Measurements from ENCODE around the gene ERO1A.

DNA sequence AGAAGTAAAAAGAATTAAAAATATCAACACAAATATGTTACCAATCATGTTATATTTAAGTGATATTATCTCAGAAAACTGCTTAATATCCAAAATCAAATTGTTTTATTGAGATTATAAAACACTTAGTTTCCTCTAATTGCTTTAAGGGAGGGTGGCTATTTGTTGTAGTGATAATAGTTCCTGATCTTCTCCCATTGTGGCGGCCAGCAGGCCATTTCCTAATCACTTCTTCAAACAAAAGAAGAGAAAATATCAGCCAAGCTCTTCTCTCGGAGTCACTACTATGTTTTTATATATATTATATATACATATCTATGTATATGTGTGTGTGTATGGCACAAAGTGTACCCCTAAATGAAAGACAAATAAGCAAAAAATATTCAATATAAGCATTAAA lies 31.5 kb downstream of the ERO1A start:
- TF ChIP-seq, protein P1, sequence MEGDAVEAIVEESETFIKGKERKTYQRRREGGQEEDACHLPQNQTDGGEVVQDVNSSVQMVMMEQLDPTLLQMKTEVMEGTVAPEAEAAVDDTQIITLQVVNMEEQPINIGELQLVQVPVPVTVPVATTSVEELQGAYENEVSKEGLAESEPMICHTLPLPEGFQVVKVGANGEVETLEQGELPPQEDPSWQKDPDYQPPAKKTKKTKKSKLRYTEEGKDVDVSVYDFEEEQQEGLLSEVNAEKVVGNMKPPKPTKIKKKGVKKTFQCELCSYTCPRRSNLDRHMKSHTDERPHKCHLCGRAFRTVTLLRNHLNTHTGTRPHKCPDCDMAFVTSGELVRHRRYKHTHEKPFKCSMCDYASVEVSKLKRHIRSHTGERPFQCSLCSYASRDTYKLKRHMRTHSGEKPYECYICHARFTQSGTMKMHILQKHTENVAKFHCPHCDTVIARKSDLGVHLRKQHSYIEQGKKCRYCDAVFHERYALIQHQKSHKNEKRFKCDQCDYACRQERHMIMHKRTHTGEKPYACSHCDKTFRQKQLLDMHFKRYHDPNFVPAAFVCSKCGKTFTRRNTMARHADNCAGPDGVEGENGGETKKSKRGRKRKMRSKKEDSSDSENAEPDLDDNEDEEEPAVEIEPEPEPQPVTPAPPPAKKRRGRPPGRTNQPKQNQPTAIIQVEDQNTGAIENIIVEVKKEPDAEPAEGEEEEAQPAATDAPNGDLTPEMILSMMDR (IDR thresholded peaks at IDR 0.05; ENCODE audit: low read depth, low read length, missing input control): no peak
- TF ChIP-seq JUND (IDR thresholded peaks at IDR 0.05): no peak
- no peak for TF ChIP-seq TAF1 (conservative IDR thresholded peaks at IDR 0.05)
- no peak for TF ChIP-seq GABPA (IDR thresholded peaks at IDR 0.05 in 1 of 2, conservative IDR thresholded peaks at IDR 0.05 in 1 of 2)
- TF ChIP-seq, protein P2, sequence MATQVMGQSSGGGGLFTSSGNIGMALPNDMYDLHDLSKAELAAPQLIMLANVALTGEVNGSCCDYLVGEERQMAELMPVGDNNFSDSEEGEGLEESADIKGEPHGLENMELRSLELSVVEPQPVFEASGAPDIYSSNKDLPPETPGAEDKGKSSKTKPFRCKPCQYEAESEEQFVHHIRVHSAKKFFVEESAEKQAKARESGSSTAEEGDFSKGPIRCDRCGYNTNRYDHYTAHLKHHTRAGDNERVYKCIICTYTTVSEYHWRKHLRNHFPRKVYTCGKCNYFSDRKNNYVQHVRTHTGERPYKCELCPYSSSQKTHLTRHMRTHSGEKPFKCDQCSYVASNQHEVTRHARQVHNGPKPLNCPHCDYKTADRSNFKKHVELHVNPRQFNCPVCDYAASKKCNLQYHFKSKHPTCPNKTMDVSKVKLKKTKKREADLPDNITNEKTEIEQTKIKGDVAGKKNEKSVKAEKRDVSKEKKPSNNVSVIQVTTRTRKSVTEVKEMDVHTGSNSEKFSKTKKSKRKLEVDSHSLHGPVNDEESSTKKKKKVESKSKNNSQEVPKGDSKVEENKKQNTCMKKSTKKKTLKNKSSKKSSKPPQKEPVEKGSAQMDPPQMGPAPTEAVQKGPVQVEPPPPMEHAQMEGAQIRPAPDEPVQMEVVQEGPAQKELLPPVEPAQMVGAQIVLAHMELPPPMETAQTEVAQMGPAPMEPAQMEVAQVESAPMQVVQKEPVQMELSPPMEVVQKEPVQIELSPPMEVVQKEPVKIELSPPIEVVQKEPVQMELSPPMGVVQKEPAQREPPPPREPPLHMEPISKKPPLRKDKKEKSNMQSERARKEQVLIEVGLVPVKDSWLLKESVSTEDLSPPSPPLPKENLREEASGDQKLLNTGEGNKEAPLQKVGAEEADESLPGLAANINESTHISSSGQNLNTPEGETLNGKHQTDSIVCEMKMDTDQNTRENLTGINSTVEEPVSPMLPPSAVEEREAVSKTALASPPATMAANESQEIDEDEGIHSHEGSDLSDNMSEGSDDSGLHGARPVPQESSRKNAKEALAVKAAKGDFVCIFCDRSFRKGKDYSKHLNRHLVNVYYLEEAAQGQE (IDR thresholded peaks at IDR 0.05): no peak
- TF ChIP-seq YY1 (IDR thresholded peaks at IDR 0.05): no peak
- TF ChIP-seq ATF3 (IDR thresholded peaks at IDR 0.05): no peak
- TF ChIP-seq SP1 (IDR thresholded peaks at IDR 0.05): no peak
- TF ChIP-seq RXRA (IDR thresholded peaks at IDR 0.05): no peak
- TF ChIP-seq, protein P3, sequence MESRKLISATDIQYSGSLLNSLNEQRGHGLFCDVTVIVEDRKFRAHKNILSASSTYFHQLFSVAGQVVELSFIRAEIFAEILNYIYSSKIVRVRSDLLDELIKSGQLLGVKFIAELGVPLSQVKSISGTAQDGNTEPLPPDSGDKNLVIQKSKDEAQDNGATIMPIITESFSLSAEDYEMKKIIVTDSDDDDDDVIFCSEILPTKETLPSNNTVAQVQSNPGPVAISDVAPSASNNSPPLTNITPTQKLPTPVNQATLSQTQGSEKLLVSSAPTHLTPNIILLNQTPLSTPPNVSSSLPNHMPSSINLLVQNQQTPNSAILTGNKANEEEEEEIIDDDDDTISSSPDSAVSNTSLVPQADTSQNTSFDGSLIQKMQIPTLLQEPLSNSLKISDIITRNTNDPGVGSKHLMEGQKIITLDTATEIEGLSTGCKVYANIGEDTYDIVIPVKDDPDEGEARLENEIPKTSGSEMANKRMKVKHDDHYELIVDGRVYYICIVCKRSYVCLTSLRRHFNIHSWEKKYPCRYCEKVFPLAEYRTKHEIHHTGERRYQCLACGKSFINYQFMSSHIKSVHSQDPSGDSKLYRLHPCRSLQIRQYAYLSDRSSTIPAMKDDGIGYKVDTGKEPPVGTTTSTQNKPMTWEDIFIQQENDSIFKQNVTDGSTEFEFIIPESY (IDR thresholded peaks at IDR 0.05): no peak

Measured in liver (tissue), 3 donors.